GM13976 (cell line): Measurements from ENCODE around the gene MORN4.

ENCODE experiments used
- DNase-seq: peaks from one replicate; pipeline ENCODE4 v3.0.0; 2012; ENCODE audit warnings: low spot score
- in situ Hi-C: fragments of 300-500 bp; cut with MboI; formaldehyde crosslinking; loops from one replicate; pipeline ENCODE4 v1.12.0; 2022; ENCODE audit warnings: low sequenced_read_pairs, mixed read lengths, inconsistent platforms; ENCODE audit not compliant: unreplicated experiment
- TF ChIP-seq, protein P1 (sequence below): IDR thresholded peaks from 2 replicates; pipeline ENCODE4 v1.5.1; 2012; ENCODE audit warnings: borderline replicate concordance, mild to moderate bottlenecking; ENCODE audit not compliant: insufficient read depth; ENCODE audit errors: extremely low read depth, missing control alignments, control extremely low read depth

Gene MORN4

DNA sequence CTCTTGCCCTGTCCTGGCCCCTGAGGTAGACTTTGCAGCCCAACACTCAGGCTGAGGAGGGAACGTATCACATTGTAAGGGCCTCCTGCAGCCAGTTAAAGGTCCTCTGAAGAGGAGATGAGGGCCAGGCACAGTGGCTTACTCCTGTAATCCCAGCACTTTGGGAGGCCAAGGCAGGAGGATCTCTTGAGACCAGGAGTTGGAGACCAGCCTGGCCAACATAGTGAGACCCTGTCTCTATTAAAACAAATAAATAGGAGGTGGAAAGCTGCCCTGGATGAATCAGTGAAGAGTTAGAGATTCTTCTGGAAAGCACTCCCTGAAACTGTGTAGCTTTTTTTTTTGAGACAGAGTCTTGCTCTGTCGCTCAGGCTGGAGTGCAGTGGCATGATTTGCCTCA is 46.1 kb downstream of the MORN4 start:
- DNase-seq = no peak
- TF ChIP-seq, protein P1, sequence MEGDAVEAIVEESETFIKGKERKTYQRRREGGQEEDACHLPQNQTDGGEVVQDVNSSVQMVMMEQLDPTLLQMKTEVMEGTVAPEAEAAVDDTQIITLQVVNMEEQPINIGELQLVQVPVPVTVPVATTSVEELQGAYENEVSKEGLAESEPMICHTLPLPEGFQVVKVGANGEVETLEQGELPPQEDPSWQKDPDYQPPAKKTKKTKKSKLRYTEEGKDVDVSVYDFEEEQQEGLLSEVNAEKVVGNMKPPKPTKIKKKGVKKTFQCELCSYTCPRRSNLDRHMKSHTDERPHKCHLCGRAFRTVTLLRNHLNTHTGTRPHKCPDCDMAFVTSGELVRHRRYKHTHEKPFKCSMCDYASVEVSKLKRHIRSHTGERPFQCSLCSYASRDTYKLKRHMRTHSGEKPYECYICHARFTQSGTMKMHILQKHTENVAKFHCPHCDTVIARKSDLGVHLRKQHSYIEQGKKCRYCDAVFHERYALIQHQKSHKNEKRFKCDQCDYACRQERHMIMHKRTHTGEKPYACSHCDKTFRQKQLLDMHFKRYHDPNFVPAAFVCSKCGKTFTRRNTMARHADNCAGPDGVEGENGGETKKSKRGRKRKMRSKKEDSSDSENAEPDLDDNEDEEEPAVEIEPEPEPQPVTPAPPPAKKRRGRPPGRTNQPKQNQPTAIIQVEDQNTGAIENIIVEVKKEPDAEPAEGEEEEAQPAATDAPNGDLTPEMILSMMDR = no peak
- in situ Hi-C loops = no loop called here

DNA sequence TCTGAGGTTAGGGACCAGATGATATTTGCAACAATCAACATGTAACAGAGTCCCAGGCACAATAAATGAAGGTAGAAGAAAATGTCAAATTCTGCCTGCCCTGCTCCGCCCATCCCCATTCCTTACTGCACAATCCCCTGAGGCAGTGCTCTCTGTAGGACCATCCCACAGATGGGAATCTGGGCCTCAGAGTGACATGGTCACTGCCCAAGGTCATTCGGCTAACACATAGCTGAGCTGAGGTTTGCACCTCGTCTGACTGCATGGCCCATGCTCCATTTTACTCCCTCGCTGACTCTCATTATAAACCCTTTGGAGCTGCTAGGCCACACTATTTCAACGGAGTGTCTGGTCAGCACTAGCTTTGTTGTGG is 47.9 kb downstream of the MORN4 start:
- in situ Hi-C loops = no loop called here
- no peak for DNase-seq
- TF ChIP-seq, protein P1 = no peak

DNA sequence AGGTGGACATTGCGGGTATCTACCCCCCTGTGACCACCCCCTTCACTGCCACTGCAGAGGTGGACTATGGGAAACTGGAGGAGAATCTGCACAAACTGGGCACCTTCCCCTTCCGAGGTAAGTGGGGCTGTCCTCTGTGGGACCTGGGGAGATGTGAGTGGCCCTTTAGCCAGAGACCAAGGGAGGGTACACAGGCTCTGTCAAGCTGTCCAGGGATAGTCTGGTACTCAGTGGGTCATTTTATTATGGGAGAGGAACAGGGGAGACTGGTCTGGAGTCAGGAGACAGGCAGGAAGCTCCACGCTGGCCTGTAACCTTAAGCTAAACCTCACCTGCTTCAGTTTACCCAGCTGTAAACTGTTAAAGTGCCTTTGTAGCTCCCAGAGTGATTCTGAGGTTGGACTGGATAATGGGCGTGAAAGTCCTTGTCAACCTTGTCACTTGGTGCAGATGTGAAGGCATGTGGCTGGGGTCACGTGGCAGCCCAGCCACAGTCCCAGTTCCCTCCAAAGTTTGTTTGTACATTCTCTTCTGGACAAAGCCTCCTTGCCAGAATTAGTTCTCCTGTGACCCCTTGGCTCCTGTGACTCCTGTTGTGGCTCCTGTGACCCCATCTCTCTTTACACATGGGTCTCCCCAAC is 48.4 kb downstream of the MORN4 start:
- in situ Hi-C loops = no loop called here
- TF ChIP-seq, protein P1 = no peak
- DNase-seq = no peak

DNA sequence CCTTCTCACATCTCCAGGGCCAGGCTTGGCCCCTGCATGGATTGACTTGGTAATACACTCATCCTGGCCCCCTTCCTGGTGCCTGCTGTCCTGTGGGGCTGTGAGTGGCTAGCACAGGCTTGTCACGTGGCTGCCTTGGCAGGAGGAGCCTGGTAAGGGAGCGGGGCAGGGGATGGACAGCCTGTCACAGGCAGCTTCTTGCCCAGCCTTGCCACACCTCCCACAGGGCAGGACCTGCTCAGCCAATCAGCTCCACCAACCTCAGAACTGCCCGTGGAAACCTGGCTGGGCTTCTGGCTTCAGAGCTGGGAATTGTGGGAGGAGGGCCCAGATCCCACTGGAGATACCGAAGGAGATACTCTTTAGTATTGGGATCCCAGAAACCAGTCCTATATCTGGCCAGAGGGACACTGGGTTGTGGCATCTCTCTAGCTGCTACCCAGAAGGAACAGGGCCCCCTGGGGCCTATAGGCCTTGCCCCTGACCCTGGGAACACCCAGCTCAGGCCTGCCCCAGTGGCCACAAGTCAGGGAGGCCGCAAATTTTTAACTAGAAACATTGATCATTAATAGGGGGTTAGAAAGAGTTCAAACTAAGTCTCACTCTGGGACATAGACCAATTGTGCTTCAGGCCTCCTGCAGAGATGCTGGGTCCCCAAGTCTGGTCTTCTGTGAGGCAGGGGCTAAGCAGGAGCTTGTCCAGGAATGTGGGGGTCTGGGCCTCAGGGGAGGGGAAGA is 49.1 kb downstream of the MORN4 start, which contains the start of gene HOGA1:
Gene HOGA1 (plus strand): TSS at position 330 of the 738 bp plus-strand sequence. CDS start 315 bp downstream, at position 645.
- DNase-seq = no peak
- TF ChIP-seq, protein P1 = no peak
- in situ Hi-C loops = no loop called here

DNA sequence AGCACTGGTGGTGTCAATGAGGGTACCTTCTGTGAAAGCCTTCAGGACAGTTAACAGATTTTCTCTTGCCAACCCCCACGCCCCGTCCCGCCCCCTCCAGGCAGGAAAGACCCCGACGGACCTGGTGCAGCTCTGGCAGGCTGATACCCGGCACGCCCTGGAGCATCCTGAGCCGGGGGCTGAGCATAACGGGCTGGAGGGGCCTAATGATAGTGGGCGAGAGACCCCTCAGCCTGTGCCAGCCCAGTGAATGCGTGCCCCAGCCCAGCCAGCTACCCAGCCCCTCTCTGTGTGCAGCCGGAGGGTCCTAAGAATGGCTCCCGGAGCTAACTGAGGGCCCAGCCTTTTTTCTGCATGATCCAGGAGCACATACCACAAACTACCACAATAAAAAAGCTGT is 49.8 kb downstream of the MORN4 start:
- DNase-seq = no peak
- in situ Hi-C loops = no loop called here
- TF ChIP-seq, protein P1 = no peak

DNA sequence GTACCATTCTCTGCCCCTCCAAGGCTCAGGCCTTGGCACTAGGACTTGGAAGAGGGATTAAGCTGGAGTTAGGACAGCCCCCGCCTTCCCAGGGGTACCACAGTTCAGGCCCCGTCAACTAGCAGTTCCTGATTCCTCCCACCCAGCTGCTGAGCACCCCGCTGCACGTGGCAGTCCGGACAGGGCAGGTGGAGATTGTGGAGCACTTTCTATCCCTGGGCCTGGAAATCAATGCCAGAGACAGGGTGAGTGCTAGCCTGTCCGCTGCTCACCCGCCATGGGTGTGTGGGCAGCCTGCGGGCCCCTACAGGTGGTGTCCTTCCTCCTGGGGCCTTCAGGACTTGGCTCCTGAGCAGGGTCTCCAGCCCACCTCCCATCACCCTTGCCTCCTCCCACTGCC is 51.1 kb downstream of the MORN4 start:
- TF ChIP-seq, protein P1 = no peak
- DNase-seq = no peak
- in situ Hi-C loops = no loop called here
